Measurements from ENCODE around the gene ZFR2. TPM values are rescaled to one million over a fixed set of nuclear protein-coding genes. Genes with fewer than 3 reads are reported as not detected.

ZFR2 gene
- total RNA-seq, 2 donors from 2014 or later, result 0.67 to 1.4 TPM

DNA sequence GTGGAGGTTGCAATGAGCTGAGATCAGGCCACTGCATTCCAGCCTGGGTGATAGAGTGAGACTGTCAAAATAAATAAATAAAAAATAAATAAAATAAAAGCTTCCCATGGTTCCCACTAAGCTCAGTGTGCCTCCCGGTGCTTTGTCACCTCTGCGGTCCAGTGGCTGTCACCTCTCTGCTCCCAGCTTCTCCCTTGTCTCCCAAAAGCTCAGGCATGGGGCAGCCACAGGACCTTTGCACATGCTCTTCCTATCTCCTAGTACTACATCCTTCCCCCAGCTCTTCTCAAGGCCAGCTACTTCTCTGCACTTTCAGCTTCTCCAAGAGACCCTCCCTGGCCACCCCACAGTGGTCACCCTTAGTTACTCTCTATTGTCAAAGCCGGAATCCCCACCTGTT lies 75.0 kb downstream of the ZFR2 start:
- H3K27me3 Mint-ChIP-seq, result no peaks in the 10 kb centered on the region
- H3K4me3 Mint-ChIP-seq, result no peak overlapping the region
- H3K36me3 Mint-ChIP-seq, result peaks cover 15% of the 10 kb centered on the region
- H3K4me1 Mint-ChIP-seq (ENCODE audit: low read depth in 2 of 2), result peaks cover 49 to 51% of the 10 kb centered on the region in 2 donors
- peak overlapping the region; percentile 36 to 66 for H3K27ac Mint-ChIP-seq
- peaks cover 6% of the 10 kb centered on the region for H3K9me3 Mint-ChIP-seq
- no peak for ATAC-seq
- DNase-seq (ENCODE audit: low spot score), result no peak

DNA sequence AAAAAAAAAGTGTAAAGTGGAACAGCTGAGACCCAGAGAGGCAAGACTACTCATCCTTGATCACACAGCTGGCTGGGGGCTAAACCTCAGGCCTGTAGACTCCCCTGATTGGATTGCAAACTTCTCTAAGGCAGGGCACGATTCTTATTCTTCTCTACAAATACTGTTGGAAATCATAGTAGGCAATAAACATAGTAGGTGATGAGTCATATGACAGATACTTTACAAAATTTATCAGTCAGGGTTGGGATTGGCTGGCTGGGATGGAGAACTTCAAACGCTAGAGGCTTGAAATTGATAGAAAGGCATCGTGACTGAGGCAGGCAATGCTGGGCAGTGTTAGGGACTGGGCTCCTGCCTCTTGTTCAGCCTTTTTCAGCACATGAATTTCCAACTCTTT lies 76.7 kb downstream of the ZFR2 start:
- H3K27me3 Mint-ChIP-seq, result no peaks in the 10 kb centered on the region
- H3K36me3 Mint-ChIP-seq, result peaks cover 8% of the 10 kb centered on the region
- H3K4me3 Mint-ChIP-seq, result peak overlapping the region; percentile 12
- ATAC-seq (no peak), DNase-seq (ENCODE audit: low spot score) (no peak)
- H3K9me3 Mint-ChIP-seq, result peaks cover 6% of the 10 kb centered on the region
- peaks cover 48 to 50% of the 10 kb centered on the region in 2 donors for H3K4me1 Mint-ChIP-seq (ENCODE audit: low read depth in 2 of 2)
- H3K27ac Mint-ChIP-seq, result peak overlapping the region in 1 of 2 donors; percentile 46

DNA sequence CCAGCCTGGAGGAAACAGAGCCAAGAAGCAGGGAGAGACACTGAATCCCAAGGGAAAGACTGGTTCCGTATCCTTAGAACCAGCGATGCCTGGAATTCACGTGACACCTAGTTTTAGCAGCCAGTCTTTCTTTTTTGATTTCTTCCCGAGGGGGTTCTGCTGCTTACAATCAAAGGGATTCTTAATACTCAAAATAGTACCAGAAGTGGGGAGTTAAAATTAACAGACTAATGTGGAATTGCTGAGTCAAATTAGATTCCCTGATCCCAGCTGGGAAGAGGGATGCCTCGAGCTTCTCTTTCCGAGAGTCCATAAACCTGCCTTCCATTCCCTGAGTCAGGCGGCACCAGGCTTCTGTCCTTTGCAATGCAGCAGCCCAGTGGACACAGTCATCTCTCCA lies 77.9 kb downstream of the ZFR2 start:
- DNase-seq (ENCODE audit: low spot score), result no peak
- Mint-ChIP-seq H3K9me3 (no peaks in the 10 kb centered on the region), H3K4me3 (peak overlapping the region; percentile 81), H3K27ac (peak overlapping the region; percentile 75 to 94), H3K4me1 (ENCODE audit: low read depth in 2 of 2) (peaks cover 42 to 44% of the 10 kb centered on the region in 2 donors), H3K36me3 (no peaks in the 10 kb centered on the region), H3K27me3 (no peaks in the 10 kb centered on the region)
- no peak for ATAC-seq

DNA sequence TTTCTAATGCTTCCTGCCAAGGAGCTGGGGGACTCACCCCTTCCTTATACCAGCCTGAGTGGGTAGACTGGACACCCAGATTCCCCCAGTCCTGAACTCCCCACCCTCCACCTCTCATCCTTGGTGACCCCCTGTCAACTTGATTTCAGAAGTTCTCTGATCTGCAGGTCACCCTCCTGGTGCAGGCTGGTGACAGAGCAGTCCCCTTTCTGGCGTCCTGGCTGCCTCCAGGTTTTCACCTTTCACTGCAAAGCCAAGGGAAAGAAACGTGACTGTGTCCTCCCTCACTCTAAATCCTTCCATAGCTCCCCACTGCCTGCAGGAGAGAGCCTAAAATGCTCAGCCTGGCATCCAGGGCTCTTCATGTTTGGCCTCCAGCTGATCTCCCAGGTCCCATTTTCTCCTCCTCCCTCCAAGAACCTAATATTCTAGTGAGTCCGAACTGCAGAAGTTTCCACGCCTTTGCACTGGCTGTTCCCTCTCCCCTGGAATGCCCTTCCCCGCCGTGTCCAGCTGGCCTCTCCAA lies 78.6 kb downstream of the ZFR2 start:
- H3K4me3 Mint-ChIP-seq, result peak overlapping the region; percentile 81
- peaks cover 42 to 44% of the 10 kb centered on the region in 2 donors for H3K4me1 Mint-ChIP-seq (ENCODE audit: low read depth in 2 of 2)
- H3K27ac Mint-ChIP-seq, result peak overlapping the region; percentile 75 to 94
- H3K27me3 Mint-ChIP-seq, result no peaks in the 10 kb centered on the region
- ATAC-seq (no peak), DNase-seq (ENCODE audit: low spot score) (no peak)
- no peaks in the 10 kb centered on the region for H3K9me3 Mint-ChIP-seq
- no peaks in the 10 kb centered on the region for H3K36me3 Mint-ChIP-seq

DNA sequence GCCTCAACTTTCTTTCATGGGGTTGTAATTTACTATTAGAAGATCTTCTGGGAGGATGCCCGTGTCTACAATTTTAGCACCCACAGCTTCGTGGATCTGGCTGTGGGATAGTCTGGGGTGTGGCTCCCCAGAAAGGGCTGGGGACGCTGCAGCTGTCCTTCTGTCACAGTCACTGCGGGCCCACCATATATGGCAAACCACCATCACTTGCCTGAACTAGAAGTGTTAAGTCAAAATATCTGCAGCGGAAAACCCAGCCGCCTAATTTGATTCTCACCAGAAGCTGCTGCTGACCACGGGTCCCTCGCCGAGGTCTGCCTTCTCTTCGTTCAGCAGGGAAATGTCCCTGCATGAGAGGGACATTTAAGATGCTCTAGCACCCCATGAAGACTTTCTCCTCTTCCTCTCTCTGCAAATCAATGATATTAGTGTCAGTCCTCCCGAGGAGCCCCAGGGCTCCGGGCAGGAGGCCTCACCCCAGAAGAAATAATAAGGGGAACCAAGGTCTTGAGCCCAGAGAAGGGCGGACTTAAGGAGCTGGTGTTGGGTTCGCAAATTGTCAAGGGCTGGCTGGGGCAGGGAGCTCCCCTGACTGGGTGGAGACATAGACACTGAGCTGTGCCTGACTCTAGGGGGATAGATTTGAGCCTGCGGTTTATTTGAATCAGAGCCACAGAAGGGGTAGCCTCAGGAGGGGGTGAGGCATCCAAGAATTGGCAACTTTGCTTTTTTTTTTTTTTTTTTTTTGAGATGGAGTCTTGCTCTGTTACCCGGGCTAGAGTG lies 79.7 kb downstream of the ZFR2 start:
- ATAC-seq (peak; percentile 81 to 84), DNase-seq (ENCODE audit: low spot score) (peak; percentile 88)
- Mint-ChIP-seq H3K9me3 (no peaks in the 10 kb centered on the region), H3K27me3 (no peaks in the 10 kb centered on the region), H3K27ac (peak overlapping the region; percentile 84 to 94), H3K4me1 (ENCODE audit: low read depth in 2 of 2) (peaks cover 45 to 49% of the 10 kb centered on the region in 2 donors), H3K36me3 (no peaks in the 10 kb centered on the region), H3K4me3 (peak overlapping the region; percentile 81)

DNA sequence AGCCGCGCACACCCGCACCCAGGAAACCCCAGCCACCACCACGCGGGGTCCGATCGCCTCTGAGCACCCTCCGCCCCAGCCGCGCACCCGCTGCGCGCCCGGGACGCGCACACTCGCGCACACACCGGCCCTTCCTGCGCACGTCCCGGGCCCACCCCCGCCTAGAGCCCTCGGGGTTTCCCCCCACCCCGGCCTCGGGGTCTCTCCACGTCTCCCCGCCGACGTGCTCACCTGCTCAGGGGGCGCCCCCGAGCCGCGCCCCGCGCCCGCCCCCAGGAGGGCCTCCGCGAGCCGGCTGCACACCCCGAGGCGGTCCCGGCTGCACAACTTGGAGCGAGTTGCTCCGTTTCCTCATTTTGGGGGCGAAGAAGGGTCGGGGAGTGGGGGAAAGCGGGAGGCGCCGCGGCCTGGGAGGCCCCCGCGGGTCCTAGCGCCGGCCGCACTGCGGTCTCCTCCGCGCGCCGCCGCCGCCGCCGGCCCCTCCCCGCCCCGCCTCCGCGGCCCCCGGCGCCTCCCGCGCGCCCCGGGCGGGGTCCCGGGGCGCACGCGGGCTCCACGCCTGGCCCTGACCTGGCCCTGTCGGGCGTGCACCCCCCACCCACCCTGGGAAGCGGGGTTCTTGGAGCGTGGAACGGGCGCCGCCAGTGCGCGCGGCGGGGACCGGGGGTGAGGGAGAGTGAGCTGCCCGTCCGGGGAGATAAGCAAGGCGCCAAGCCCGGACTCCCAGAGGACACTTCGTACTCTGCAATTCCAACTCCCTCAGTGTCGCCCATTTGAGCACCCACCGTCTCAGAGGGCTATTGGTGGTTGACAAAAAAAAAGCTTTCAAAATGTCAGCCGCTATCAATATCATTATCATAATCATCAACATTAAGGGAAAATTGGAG lies 82.7 kb downstream of the ZFR2 start, which contains the start of gene MATK:
Gene MATK, minus strand, starts transcription at position 444 of the 887 bp plus-strand sequence. CDS start 1,246 bp downstream, outside the sequence.
- Mint-ChIP-seq H3K27ac (peak within 1 kb of the TSS; percentile 21 to 35), H3K4me1 (ENCODE audit: low read depth in 2 of 2) (peaks cover 37 to 50% of the 10 kb centered on the region in 2 donors), H3K4me3 (peak within 1 kb of the TSS; percentile 81), H3K36me3 (peaks cover 9% of the 10 kb centered on the region), H3K9me3 (peaks cover 6% of the 10 kb centered on the region), H3K27me3 (no peaks in the 10 kb centered on the region)
- DNase-seq (ENCODE audit: low spot score) (no peak), ATAC-seq (peak; percentile 58 to 59)

DNA sequence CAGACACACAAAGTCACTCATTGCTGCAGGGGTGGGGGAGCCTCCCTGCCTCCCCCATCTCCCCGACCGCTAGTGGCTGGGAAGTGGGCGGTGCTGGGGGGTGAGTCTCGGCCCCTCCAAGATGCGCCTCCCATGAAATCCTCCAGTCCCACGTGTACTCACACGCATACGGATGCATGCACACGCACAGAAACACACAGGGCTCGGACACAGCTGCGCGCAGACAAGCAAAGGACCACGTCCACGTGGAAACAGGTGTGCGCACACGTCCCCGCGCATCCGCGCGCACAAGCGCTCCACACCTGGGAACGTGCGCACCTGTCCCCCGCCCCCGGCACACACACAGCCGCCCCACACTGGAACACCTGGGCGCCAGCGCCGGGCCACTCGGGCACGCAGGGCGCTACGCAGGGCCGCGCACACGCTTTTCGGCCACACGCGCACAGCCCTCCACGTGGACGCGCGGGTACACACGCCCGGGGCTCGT lies 83.3 kb downstream of the ZFR2 start:
- Mint-ChIP-seq H3K36me3 (peaks cover 9% of the 10 kb centered on the region), H3K27me3 (no peaks in the 10 kb centered on the region), H3K27ac (peak overlapping the region in 1 of 2 donors; percentile 35), H3K4me3 (peak overlapping the region; percentile 81), H3K4me1 (ENCODE audit: low read depth in 2 of 2) (peaks cover 30 to 47% of the 10 kb centered on the region in 2 donors), H3K9me3 (peaks cover 6% of the 10 kb centered on the region)
- DNase-seq (ENCODE audit: low spot score) (no peak), ATAC-seq (peak; percentile 11 to 24)

DNA sequence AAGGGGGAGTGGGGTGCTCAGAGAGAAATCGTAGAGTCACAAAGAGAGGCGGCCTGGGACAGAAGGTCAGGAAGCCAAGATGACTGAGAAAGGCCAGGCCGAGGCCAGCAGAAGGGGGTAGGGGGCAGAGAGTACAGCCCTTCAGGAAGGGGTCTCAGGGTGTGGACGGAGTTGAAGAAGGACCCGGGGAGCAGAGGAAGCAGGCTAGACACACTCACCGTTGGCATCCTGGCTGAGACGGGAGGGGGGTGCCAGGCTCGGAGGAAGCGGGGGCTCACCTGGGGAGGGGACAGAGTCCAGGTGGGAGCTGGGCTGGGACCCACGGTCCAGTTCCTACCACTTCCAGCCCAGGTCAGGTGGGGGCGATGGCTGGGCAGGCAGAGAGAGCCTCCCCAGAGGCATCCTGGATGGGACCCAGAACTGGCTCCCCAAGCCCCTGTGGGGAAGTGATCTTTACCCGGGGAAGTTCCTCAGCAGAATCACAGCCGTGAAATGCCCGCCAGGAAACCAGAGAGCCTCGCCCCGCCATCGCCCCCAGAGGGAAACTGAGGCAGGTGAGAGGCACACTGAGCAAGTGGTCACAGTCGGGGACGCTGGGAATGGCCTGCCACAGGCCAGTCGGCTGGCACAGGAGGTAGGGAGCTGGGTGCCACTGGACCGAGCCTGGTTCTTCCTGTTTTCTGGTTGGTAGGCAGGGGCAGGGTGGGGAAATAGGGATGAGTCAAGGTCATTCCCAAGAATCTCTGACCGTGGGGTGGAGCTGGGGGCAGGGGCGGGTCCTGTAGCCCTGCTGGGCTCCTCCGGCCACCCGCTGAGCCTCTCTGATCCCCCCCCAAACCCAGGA lies 84.0 kb downstream of the ZFR2 start:
- Mint-ChIP-seq H3K27ac (peak overlapping the region; percentile 35 to 60), H3K4me1 (ENCODE audit: low read depth in 2 of 2) (peaks cover 24 to 41% of the 10 kb centered on the region in 2 donors), H3K9me3 (peaks cover 6% of the 10 kb centered on the region), H3K4me3 (peak overlapping the region; percentile 81), H3K27me3 (no peaks in the 10 kb centered on the region), H3K36me3 (peaks cover 9% of the 10 kb centered on the region)
- no peak for ATAC-seq
- no peak for DNase-seq (ENCODE audit: low spot score)

DNA sequence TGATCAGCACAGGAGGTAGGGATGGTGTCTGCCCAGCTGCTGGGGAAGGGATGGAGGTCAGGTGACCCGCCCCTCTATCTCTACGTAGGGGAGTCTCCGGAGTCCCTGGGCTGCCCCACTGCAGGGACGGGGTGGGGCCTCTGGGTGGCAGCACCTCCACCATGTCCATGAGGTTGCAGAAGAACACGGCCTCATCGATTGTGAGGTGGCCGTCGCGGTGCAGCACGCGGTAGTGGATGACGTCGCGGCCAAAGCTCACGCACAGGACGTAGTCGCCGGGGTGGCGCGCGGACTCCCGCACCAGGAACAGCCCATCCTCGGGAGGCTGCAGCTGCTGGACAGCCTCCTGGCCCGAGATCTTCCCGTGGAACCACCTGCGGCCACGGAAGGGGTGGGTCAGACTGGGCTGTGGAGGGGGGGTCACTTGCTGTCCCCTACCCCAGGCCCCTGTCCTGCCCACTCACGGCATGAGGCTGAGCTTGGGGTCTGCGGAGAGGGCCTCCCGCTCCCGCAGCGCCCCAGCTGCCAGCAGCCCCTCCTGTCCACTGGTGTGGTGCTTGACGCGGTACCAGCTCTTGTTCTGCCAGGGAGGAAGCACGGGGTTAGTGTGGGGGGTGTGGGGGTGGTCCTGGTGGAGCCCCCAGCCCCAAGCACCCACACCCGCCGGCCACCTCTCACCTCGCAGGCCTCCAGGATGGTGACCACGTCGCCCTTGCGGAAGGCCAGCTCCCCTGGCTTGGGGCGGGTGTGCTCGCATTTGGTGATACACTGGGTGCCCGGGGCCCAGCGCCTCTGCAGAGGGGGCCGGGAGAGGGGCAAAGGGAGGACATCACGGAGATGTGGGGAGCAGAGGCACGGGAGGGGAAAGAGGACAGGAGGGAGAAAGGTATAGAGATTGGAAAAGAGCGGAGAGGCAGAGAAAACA lies 84.9 kb downstream of the ZFR2 start:
- H3K4me1 Mint-ChIP-seq (ENCODE audit: low read depth in 2 of 2), result peaks cover 18 to 34% of the 10 kb centered on the region in 2 donors
- H3K9me3 Mint-ChIP-seq, result peaks cover 6% of the 10 kb centered on the region
- H3K4me3 Mint-ChIP-seq, result peak overlapping the region; percentile 81
- DNase-seq (ENCODE audit: low spot score) (peak; percentile 80), ATAC-seq (peak; percentile 58 to 72)
- peak overlapping the region; percentile 35 to 60 for H3K27ac Mint-ChIP-seq
- H3K36me3 Mint-ChIP-seq, result peaks cover 9% of the 10 kb centered on the region
- no peaks in the 10 kb centered on the region for H3K27me3 Mint-ChIP-seq

DNA sequence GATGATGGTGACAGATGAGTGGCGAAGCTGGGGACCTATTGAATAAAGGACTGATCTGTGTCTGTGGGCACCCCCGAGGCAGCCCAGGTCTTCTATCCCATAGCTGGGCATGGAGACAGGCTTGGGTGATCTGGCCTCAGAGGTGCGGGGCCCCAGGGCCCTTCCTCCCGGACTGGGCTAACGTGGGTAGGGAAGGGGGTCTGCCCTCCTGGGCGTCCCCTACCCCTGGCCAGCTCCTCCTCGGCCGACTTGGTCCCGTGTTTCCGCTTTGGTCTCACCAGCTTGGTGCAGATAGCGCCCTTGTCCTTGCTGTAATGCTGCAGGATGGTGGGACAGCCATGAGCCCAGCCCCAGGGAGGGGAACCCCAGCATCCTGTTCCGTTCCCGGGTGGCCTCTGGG lies 85.9 kb downstream of the ZFR2 start:
- Mint-ChIP-seq H3K4me3 (no peak overlapping the region), H3K27ac (no peak overlapping the region)

DNA sequence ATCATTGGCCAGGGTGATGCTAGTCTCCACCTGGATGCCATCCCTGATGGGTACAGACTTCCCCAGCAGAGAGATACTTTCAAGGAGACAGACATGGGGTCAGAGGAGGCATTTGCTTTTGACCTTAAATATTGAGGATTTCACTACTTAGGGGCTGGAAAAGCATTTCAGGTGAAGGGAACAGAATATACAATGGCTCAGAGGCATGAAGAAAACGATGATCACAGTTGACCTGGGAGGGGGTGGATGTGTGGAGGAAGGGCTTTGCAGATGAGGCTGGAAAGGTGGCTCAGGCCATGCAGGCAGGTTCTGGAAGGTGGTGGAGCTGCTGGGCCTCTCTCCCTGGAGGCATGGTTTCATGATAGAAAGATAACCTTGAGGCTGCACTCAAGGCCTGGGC lies 86.5 kb downstream of the ZFR2 start:
- H3K4me3 Mint-ChIP-seq, result no peak overlapping the region
- peak overlapping the region in 1 of 2 donors; percentile 3 for H3K27ac Mint-ChIP-seq
- no peak for ATAC-seq
- no peaks in the 10 kb centered on the region for H3K27me3 Mint-ChIP-seq
- DNase-seq (ENCODE audit: low spot score), result no peak
- peaks cover 6% of the 10 kb centered on the region for H3K9me3 Mint-ChIP-seq
- H3K4me1 Mint-ChIP-seq (ENCODE audit: low read depth in 2 of 2), result peaks cover 14 to 28% of the 10 kb centered on the region in 2 donors
- peaks cover 9% of the 10 kb centered on the region for H3K36me3 Mint-ChIP-seq

More for the DNA sequence above, 85.9 kb downstream of the ZFR2 start:
- ATAC-seq (no peak), DNase-seq (ENCODE audit: low spot score) (no peak)
- peaks cover 14 to 30% of the 10 kb centered on the region in 2 donors for H3K4me1 Mint-ChIP-seq (ENCODE audit: low read depth in 2 of 2)
- H3K9me3 Mint-ChIP-seq, result peaks cover 6% of the 10 kb centered on the region
- H3K36me3 Mint-ChIP-seq, result peaks cover 9% of the 10 kb centered on the region
- no peaks in the 10 kb centered on the region for H3K27me3 Mint-ChIP-seq

DNA sequence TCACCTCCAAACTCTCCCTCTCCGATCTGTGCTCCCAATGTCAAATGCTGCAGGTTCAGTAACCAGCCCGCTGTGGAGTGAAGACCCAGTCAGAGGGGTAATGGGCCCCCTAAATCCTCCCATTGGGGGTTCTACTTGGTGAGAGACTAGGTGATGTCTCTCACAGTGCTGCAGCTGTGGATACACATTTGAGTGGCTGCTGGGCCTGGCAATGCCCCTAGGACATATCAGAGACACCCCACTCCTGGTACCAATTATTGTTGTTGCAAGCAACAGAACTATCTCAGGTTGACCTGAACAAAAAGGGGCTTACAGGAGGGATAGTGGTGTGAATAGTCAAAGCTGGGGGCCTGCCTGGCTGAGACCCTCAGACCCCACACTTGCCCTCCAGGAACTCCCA lies 87.2 kb downstream of the ZFR2 start:
- peaks cover 9% of the 10 kb centered on the region for H3K36me3 Mint-ChIP-seq
- ATAC-seq, result no peak
- H3K27me3 Mint-ChIP-seq, result no peaks in the 10 kb centered on the region
- H3K4me3 Mint-ChIP-seq, result no peak overlapping the region
- H3K27ac Mint-ChIP-seq, result peak overlapping the region in 1 of 2 donors; percentile 3
- H3K4me1 Mint-ChIP-seq (ENCODE audit: low read depth in 2 of 2), result peaks cover 11 to 32% of the 10 kb centered on the region in 2 donors
- no peak for DNase-seq (ENCODE audit: low spot score)
- H3K9me3 Mint-ChIP-seq, result peaks cover 6% of the 10 kb centered on the region

All from natural killer cell treated with Interleukin-12 subunit alpha and Interleukin-12 subunit beta and Interleukin-15 and Interleukin-18, amount 100 ng/mL, for 72 hours (primary cell).